UCSD-AML1 (cell line): ENCODE data around the gene NLK.

Source experiments
- DNase-seq: peaks from one replicate; lab custom pipeline; 2025; ENCODE audit not compliant: unreplicated experiment; lab: John Stamatoyannopoulos, UW

The NLK gene

GRCh38 chr17:28110184-28110583 lies 67.7 kb downstream of the NLK start:
- DNase-seq: no peak

- no peak for DNase-seq
These were observed 69.7 kb downstream of the NLK start for GRCh38 chr17:28112181-28112580.

GRCh38 chr17:28112606-28113005 lies 70.1 kb downstream of the NLK start:
- no peak for DNase-seq

GRCh38 chr17:28113269-28113668 lies 70.8 kb downstream of the NLK start:
- DNase-seq: no peak

- no peak for DNase-seq
These were observed 72.6 kb downstream of the NLK start for GRCh38 chr17:28115046-28115445.

- no peak for DNase-seq
These were observed 74.8 kb downstream of the NLK start for GRCh38 chr17:28117304-28117703.

- DNase-seq: no peak
These were observed 75.9 kb downstream of the NLK start for GRCh38 chr17:28118362-28118761.

- no peak for DNase-seq
These were observed 76.6 kb downstream of the NLK start for GRCh38 chr17:28119046-28119445.

- DNase-seq: no peak
These were observed 77.1 kb downstream of the NLK start for GRCh38 chr17:28119560-28119959.

- no peak for DNase-seq
These were observed 78.3 kb downstream of the NLK start for GRCh38 chr17:28120766-28121165.

- DNase-seq: no peak
These were observed 82.5 kb downstream of the NLK start for GRCh38 chr17:28124962-28125361.

- no peak for DNase-seq
These were observed 83.3 kb downstream of the NLK start for GRCh38 chr17:28125526-28126378.

GRCh38 chr17:28127196-28127595 lies 84.7 kb downstream of the NLK start:
- DNase-seq: no peak

GRCh38 chr17:28128779-28129178 lies 86.3 kb downstream of the NLK start:
- no peak for DNase-seq

- no peak for DNase-seq
These were observed 88.0 kb downstream of the NLK start for GRCh38 chr17:28130472-28130871.

GRCh38 chr17:28131599-28131998 lies 89.1 kb downstream of the NLK start:
- DNase-seq: no peak

- DNase-seq: no peak
These were observed 91.1 kb downstream of the NLK start for GRCh38 chr17:28133562-28133970.

GRCh38 chr17:28136923-28137322 lies 94.4 kb downstream of the NLK start:
- DNase-seq: no peak

GRCh38 chr17:28139822-28140221 lies 97.3 kb downstream of the NLK start:
- DNase-seq: no peak

- DNase-seq: no peak
These were observed 98.8 kb downstream of the NLK start for GRCh38 chr17:28141313-28141712.

- DNase-seq: no peak
These were observed 99.3 kb downstream of the NLK start for GRCh38 chr17:28141773-28142172.

- no peak for DNase-seq
These were observed 99.8 kb downstream of the NLK start for GRCh38 chr17:28142305-28142704.

GRCh38 chr17:28144019-28144418 lies 101.5 kb downstream of the NLK start:
- DNase-seq: no peak
